PC-9 (cell line): Measurements from ENCODE around the gene BACH2. TPM values are rescaled to one million over a fixed set of nuclear protein-coding genes. Genes with fewer than 3 reads are reported as not detected.

Experiments used
- BruUV-seq: library from RNA; stranded (reverse); fragments of 400-500 nt; replicated peaks from 2 replicates; lab custom pipeline; 2021; lab: Mats Ljungman, UMichigan
- CTCF ChIA-PET: fragments of 300-600 bp; sonication (Branson Sonifier 250); formaldehyde crosslinking; loops from one replicate; lab custom pipeline; 2022; ENCODE audit warnings: antibody characterized with exemption; lab: Charles Lee
- POLR2A ChIA-PET: fragments of 300-600 bp; sonication (Branson Sonifier 250); formaldehyde crosslinking; loops from one replicate; lab custom pipeline; 2022; ENCODE audit warnings: antibody characterized with exemption; ENCODE audit not compliant: unreplicated experiment; lab: Charles Lee
- DNase-seq, 2 experiments: peaks; one replicate each; pipeline versions ENCODE4 v3.0.0 to v3.0.0-alpha.2; 2015 to 2022; ENCODE audit warnings: mixed read lengths in 1 of 2
- H2AFZ ChIP-seq: fragments of 200-600 bp; sonication (generic); 2 replicates; pipeline ENCODE4 v1.8.1; 2017; ENCODE audit warnings: antibody characterized with exemption
- H3F3A ChIP-seq: fragments of 200-600 bp; sonication (generic); 2 replicates; pipeline ENCODE4 v1.8.1; 2017; ENCODE audit warnings: antibody characterized with exemption, mild to moderate bottlenecking, low read depth; ENCODE audit not compliant: insufficient read depth
- H3K27ac ChIP-seq: fragments of 200-600 bp; sonication (generic); 2 replicates; pipeline ENCODE4 v1.6.1; 2016; ENCODE audit warnings: mixed run types
- H3K27me3 ChIP-seq: fragments of 200-600 bp; sonication (generic); 2 replicates; pipeline ENCODE4 v1.6.1; 2016; ENCODE audit warnings: low read depth, mixed run types; ENCODE audit not compliant: insufficient read depth
- H3K36me3 ChIP-seq: fragments of 200-600 bp; sonication (generic); 2 replicates; pipeline ENCODE4 v1.6.1; 2016; ENCODE audit warnings: low read depth, mixed run types
- H3K4me1 ChIP-seq: fragments of 200-600 bp; sonication (generic); replicated peaks from 2 replicates; pipeline ENCODE4 v1.6.1; 2016; ENCODE audit warnings: mixed run types; ENCODE audit not compliant: insufficient read depth
- H3K4me2 ChIP-seq: fragments of 200-600 bp; sonication (generic); 2 replicates; pipeline ENCODE4 v1.6.1; 2017; ENCODE audit warnings: mixed run types
- H3K4me3 ChIP-seq: fragments of 200-600 bp; sonication (generic); 2 replicates; pipeline ENCODE4 v1.6.1; 2016; ENCODE audit warnings: mixed run types
- H3K79me2 ChIP-seq: fragments of 200-600 bp; sonication (generic); 2 replicates; pipeline ENCODE4 v1.6.1; 2017; ENCODE audit warnings: low read depth, mixed run types
- H3K9me2 ChIP-seq: fragments of 200-600 bp; sonication (generic); 2 replicates; pipeline ENCODE4 v1.8.1; 2017; ENCODE audit warnings: mild to moderate bottlenecking; ENCODE audit not compliant: insufficient read depth
- H3K9me3 ChIP-seq: fragments of 200-600 bp; sonication (generic); 2 replicates; pipeline ENCODE4 v1.8.1; 2016; ENCODE audit warnings: low read depth; ENCODE audit not compliant: insufficient read depth
- H4K20me1 ChIP-seq: fragments of 200-600 bp; sonication (generic); 2 replicates; pipeline ENCODE4 v1.8.1; 2017; ENCODE audit not compliant: insufficient read depth
- EZH2 ChIP-seq: fragments of 200-600 bp; sonication (generic); IDR thresholded peaks from 2 replicates; pipeline ENCODE4 v1.8.0; 2017; ENCODE audit warnings: antibody characterized with exemption, low read depth
- intact Hi-C: fragments of 100-400 bp; cut with micrococcal nuclease; formaldehyde crosslinking; loops from one replicate; pipeline ENCODE4 v1.10.0; 2022; ENCODE audit not compliant: unreplicated experiment
- total RNA-seq: library from RNA; stranded (reverse); gene quantifications from 2 replicates; pipeline ENCODE4 v1.2.3, GENCODE V29; 2021
- TF ChIP-seq, protein P1 (sequence below): fragments of 200-600 bp; sonication (generic); conservative IDR thresholded peaks from 2 replicates; pipeline ENCODE4 v1.6.1; 2017; ENCODE audit warnings: mixed run types, antibody characterized with exemption, mild to moderate bottlenecking, moderate library complexity

The BACH2 gene
- total RNA-seq, 1 experiment from 2014 or later = 2.3 TPM

DNA sequence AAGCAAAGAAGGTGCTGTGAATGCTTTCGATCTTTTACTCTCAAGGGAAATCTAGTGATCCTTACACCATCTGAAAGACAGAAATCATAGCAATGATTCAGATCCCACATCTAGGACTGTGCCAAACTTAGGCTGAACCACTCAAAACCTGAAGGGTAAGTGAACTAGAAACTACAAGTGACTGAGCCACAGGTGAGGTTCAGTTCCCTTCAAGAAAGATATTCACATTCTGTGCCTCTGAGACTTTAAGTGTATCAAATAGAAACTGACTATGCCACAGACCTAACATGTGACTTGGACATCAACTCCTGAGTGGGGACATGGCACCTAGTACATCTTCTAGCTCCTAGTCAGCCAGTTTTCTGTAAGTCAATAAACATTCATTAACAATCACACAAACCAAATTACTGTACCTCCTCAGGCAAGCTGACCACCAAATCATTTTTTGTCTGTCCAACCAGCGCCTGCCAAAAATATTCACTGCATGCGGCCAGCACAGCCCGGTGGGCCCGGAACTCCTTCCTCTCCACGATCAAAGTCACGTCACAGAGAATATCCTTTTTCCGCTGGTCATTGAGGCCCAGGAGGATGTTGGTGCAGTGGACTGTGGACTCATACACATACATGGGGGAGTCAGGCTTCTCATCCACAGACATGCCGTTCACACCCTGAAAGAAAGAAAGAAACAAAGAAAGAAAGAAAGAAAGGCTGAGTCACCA, 288.3 kb downstream of the BACH2 start:
- Histone ChIP-seq H3K9me3 (no peaks in the 10 kb centered on the region), H3K27ac (no peak overlapping the region), H2AFZ (no peak overlapping the region), H3K9me2 (no peaks in the 10 kb centered on the region), H4K20me1 (no peaks in the 10 kb centered on the region), H3K4me1 (peaks cover 23% of the 10 kb centered on the region), H3K79me2 (no peaks in the 10 kb centered on the region), H3K36me3 (no peaks in the 10 kb centered on the region), H3K4me3 (no peak overlapping the region), H3K27me3 (no peaks in the 10 kb centered on the region), H3F3A (peaks cover 8% of the 10 kb centered on the region), H3K4me2 (no peak overlapping the region)
- TF ChIP-seq EZH2 = no peak
- TF ChIP-seq, protein P1, sequence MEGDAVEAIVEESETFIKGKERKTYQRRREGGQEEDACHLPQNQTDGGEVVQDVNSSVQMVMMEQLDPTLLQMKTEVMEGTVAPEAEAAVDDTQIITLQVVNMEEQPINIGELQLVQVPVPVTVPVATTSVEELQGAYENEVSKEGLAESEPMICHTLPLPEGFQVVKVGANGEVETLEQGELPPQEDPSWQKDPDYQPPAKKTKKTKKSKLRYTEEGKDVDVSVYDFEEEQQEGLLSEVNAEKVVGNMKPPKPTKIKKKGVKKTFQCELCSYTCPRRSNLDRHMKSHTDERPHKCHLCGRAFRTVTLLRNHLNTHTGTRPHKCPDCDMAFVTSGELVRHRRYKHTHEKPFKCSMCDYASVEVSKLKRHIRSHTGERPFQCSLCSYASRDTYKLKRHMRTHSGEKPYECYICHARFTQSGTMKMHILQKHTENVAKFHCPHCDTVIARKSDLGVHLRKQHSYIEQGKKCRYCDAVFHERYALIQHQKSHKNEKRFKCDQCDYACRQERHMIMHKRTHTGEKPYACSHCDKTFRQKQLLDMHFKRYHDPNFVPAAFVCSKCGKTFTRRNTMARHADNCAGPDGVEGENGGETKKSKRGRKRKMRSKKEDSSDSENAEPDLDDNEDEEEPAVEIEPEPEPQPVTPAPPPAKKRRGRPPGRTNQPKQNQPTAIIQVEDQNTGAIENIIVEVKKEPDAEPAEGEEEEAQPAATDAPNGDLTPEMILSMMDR = no peak
- intact Hi-C loops = no loop called here
- no TSS peak for BruUV-seq
- ChIA-PET CTCF (no interaction called here), POLR2A (no interaction called here)
- no peak for DNase-seq

DNA sequence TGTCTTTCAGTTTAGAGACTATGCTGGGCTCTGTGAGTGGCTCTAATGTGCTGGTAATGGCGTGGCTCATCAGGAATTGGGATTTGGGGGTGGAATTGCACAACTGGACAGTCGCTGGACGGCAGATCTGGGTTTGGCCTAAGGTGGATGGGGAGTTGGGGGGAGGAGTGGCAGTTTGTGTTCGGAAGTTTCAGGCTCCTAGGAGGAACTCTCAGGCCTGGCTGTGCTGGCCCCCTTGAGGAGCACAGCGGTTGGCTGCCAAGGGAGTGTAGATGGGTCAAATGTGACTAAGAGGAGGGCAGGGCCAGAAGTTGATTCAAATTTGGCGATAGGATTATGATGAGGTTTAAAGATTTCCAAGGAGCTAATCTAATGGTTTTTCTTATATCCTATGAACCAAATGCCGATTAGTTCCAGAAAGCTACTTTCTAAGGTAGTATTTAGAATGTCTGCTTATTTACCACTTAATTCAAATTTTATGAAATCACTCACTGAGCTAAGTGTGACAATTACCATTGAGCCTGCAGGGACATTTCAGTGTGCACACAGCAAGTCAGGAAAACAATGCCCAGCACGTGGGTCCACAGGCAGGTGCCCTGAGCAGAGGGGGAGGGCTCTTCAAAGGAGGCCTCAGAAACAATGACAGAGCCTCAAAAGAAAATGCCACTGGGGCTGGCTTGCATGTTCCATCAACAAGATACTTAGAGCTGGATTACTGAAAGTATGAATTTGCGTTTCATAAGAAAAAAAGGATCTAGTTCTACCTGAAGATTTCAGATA, 291.4 kb downstream of the BACH2 start:
- Histone ChIP-seq H3K27me3 (no peaks in the 10 kb centered on the region), H3K9me2 (no peaks in the 10 kb centered on the region), H3K79me2 (no peaks in the 10 kb centered on the region), H3K4me2 (no peak overlapping the region), H3K4me1 (peaks cover 31% of the 10 kb centered on the region), H3K9me3 (no peaks in the 10 kb centered on the region), H3F3A (peaks cover 9% of the 10 kb centered on the region), H3K27ac (no peak overlapping the region), H4K20me1 (no peaks in the 10 kb centered on the region), H3K36me3 (no peaks in the 10 kb centered on the region), H2AFZ (no peak overlapping the region), H3K4me3 (no peak overlapping the region)
- intact Hi-C loops = no loop called here
- ChIA-PET POLR2A (no interaction called here), CTCF (no interaction called here)
- DNase-seq = no peak
- BruUV-seq = no TSS peak
- TF ChIP-seq, protein P1 = no peak
- TF ChIP-seq EZH2 = no peak

DNA sequence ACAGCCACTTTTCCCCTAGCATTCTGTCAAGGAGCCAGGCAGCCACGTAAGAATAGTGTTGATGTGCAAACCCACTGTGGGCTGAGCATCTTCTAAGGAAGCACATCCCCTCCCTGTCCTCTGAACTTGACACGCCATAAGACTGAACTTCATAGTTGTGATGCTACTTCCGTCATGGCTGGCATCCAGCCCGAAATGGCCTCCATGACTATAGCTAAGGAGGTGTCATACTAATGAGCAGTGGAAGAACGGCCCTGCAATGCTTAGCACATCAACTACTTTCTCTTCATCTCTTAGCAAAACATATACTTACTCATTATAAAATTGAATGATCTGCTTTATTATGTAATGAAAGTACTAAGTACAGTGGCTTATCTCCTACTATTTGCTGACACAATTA, 292.1 kb downstream of the BACH2 start:
- peaks cover 9% of the 10 kb centered on the region for H3F3A ChIP-seq
- TF ChIP-seq, protein P1 = no peak
- no peak for TF ChIP-seq EZH2
- H3K9me3 ChIP-seq = no peaks in the 10 kb centered on the region
- no peaks in the 10 kb centered on the region for H3K9me2 ChIP-seq
- H3K4me2 ChIP-seq = no peak overlapping the region
- H3K4me1 ChIP-seq = peaks cover 37% of the 10 kb centered on the region
- no peaks in the 10 kb centered on the region for H3K79me2 ChIP-seq
- no TSS peak for BruUV-seq
- H3K27ac ChIP-seq = no peak overlapping the region; the same call in 1 of the 2 replicates
- DNase-seq = no peak
- H3K27me3 ChIP-seq = no peaks in the 10 kb centered on the region
- intact Hi-C loops = no loop called here
- no peak overlapping the region for H3K4me3 ChIP-seq
- no peaks in the 10 kb centered on the region for H3K36me3 ChIP-seq
- H2AFZ ChIP-seq = no peak overlapping the region
- H4K20me1 ChIP-seq = no peaks in the 10 kb centered on the region
- ChIA-PET POLR2A (no interaction called here), CTCF (no interaction called here)
